Measurements from ENCODE around the gene C17orf50.

DNA sequence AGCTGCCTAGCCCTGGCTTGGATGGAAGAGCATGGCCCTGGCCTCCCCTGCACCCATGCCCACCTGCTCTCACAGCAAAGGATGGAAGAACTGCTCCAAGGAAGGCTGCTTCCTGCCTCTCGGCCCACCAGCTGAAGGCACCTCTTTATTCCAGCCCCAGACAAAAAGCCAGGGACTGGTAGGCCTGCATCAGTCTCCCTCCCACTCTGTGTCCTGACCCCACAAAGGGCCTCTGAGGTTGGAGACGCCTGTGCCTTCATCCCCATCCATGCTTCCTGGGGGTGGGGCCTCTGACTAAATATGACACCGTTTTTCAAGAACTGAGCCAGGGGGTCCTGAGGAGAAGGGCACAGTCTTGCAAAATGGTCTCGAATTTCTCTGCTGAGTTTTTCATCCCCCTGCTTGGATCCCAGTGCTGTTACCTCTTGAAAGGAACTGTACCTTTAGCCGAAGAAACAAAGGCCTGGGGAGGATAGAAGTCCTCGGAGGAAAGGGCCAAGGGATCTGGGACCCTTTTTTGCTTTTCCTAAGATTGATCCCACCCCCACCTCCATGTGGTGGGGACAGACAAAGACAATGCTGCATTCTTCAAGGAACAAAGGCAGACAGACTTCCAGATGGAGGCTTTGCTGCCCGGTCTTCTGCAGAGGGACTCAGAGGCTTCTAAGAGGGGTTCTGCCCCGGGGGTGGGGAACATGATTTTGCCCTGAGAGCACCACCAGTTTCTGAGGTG is 5.2 kb downstream of the C17orf50 start:
- TF ChIP-seq, protein P1, sequence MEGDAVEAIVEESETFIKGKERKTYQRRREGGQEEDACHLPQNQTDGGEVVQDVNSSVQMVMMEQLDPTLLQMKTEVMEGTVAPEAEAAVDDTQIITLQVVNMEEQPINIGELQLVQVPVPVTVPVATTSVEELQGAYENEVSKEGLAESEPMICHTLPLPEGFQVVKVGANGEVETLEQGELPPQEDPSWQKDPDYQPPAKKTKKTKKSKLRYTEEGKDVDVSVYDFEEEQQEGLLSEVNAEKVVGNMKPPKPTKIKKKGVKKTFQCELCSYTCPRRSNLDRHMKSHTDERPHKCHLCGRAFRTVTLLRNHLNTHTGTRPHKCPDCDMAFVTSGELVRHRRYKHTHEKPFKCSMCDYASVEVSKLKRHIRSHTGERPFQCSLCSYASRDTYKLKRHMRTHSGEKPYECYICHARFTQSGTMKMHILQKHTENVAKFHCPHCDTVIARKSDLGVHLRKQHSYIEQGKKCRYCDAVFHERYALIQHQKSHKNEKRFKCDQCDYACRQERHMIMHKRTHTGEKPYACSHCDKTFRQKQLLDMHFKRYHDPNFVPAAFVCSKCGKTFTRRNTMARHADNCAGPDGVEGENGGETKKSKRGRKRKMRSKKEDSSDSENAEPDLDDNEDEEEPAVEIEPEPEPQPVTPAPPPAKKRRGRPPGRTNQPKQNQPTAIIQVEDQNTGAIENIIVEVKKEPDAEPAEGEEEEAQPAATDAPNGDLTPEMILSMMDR (conservative IDR thresholded peaks at IDR 0.05 in 1 of 2, IDR thresholded peaks at IDR 0.05 in 1 of 2; ENCODE audit: extremely low read depth in 1 of 2, insufficient read depth in 1 of 2, low read depth in 1 of 2, low read length in 2 of 2) = no peak
- no peak for TF ChIP-seq EZH2 (IDR thresholded peaks at IDR 0.05; ENCODE audit: borderline replicate concordance, low read length)
